Measurements from ENCODE around the gene TDP2.
A peak's percentile ranks its signal among the peaks of the same experiment; 100 is the strongest.
"Not testable (repeated sequence)": the region's sequence is repeated elsewhere in the genome, so short reads cannot be mapped to it uniquely, and the experiment has no call there.

Gene TDP2

GRCh38 chr6:24661759-24662158, 4.9 kb downstream of the TDP2 start:
- H3K4me1 ChIP-seq (ENCODE audit: control insufficient read depth, insufficient read depth, low read length): peaks cover 23% of the 10 kb centered on the region
- peaks cover 18% of the 10 kb centered on the region for H3K36me3 ChIP-seq (ENCODE audit: insufficient read depth, low read length)

GRCh38 chr6:24660105-24660504, 6.6 kb downstream of the TDP2 start:
- H3K4me1 ChIP-seq (ENCODE audit: control insufficient read depth, insufficient read depth, low read length): peaks cover 17% of the 10 kb centered on the region
- H3K4me3 ChIP-seq (ENCODE audit: low read length): no peak overlapping the region
- H3K27me3 ChIP-seq (ENCODE audit: control insufficient read depth, insufficient read depth, low read length): no peaks in the 10 kb centered on the region
- H3K9ac ChIP-seq (ENCODE audit: low read depth, low read length): no peak overlapping the region
- peaks cover 18% of the 10 kb centered on the region for H3K36me3 ChIP-seq (ENCODE audit: insufficient read depth, low read length)
- H3K9me3 ChIP-seq (replicated peaks; ENCODE audit: low read length): no peaks in the 10 kb centered on the region
- H3K4me2 ChIP-seq (ENCODE audit: low read length): no peak overlapping the region

More at GRCh38 chr6:24661759-24662158, 4.9 kb downstream of the TDP2 start:
- not testable (repeated sequence) for H3K9me3 ChIP-seq (replicated peaks; ENCODE audit: low read length); H3K27me3 ChIP-seq (ENCODE audit: control insufficient read depth, insufficient read depth, low read length); H3K4me3 ChIP-seq (ENCODE audit: low read length); H3K9ac ChIP-seq (ENCODE audit: low read depth, low read length); H3K4me2 ChIP-seq (ENCODE audit: low read length)

- peaks cover 18% of the 10 kb centered on the region for H3K36me3 ChIP-seq (ENCODE audit: insufficient read depth, low read length)
- peak overlapping the region; percentile 50 for H3K9ac ChIP-seq (ENCODE audit: low read depth, low read length)
- no peak overlapping the region for H3K4me3 ChIP-seq (ENCODE audit: low read length)
- H3K4me2 ChIP-seq (ENCODE audit: low read length): no peak overlapping the region
- peaks cover 15% of the 10 kb centered on the region for H3K4me1 ChIP-seq (ENCODE audit: control insufficient read depth, insufficient read depth, low read length)
- no peaks in the 10 kb centered on the region for H3K9me3 ChIP-seq (replicated peaks; ENCODE audit: low read length)
- no peaks in the 10 kb centered on the region for H3K27me3 ChIP-seq (ENCODE audit: control insufficient read depth, insufficient read depth, low read length)
Measured at GRCh38 chr6:24659561-24659960, 7.1 kb downstream of the TDP2 start.

GRCh38 chr6:24658573-24659560, 7.8 kb downstream of the TDP2 start:
- no peaks in the 10 kb centered on the region for H3K27me3 ChIP-seq (ENCODE audit: control insufficient read depth, insufficient read depth, low read length)
- H3K9me3 ChIP-seq (replicated peaks; ENCODE audit: low read length): no peaks in the 10 kb centered on the region
- no peak overlapping the region for H3K4me2 ChIP-seq (ENCODE audit: low read length)
- H3K36me3 ChIP-seq (ENCODE audit: insufficient read depth, low read length): peaks cover 21% of the 10 kb centered on the region
- H3K9ac ChIP-seq (ENCODE audit: low read depth, low read length): peak overlapping the region; percentile 50
- H3K4me1 ChIP-seq (ENCODE audit: control insufficient read depth, insufficient read depth, low read length): peaks cover 15% of the 10 kb centered on the region
- no peak overlapping the region for H3K4me3 ChIP-seq (ENCODE audit: low read length)

- Histone ChIP-seq H3K9ac (ENCODE audit: low read depth, low read length) (no peak overlapping the region), H3K9me3 (replicated peaks; ENCODE audit: low read length) (no peaks in the 10 kb centered on the region), H3K27me3 (ENCODE audit: control insufficient read depth, insufficient read depth, low read length) (no peaks in the 10 kb centered on the region), H3K4me3 (ENCODE audit: low read length) (no peak overlapping the region), H3K36me3 (ENCODE audit: insufficient read depth, low read length) (peaks cover 33% of the 10 kb centered on the region), H3K4me2 (ENCODE audit: low read length) (no peak overlapping the region), H3K4me1 (ENCODE audit: control insufficient read depth, insufficient read depth, low read length) (peaks cover 15% of the 10 kb centered on the region)
Measured at GRCh38 chr6:24655215-24655614, 11.5 kb downstream of the TDP2 start.

- Histone ChIP-seq H3K36me3 (ENCODE audit: insufficient read depth, low read length) (peaks cover 35% of the 10 kb centered on the region), H3K4me3 (ENCODE audit: low read length) (no peak overlapping the region), H3K4me2 (ENCODE audit: low read length) (no peak overlapping the region), H3K4me1 (ENCODE audit: control insufficient read depth, insufficient read depth, low read length) (peaks cover 7% of the 10 kb centered on the region), H3K27me3 (ENCODE audit: control insufficient read depth, insufficient read depth, low read length) (peaks cover 3% of the 10 kb centered on the region), H3K9ac (ENCODE audit: low read depth, low read length) (no peak overlapping the region), H3K9me3 (replicated peaks; ENCODE audit: low read length) (no peaks in the 10 kb centered on the region)
Measured at GRCh38 chr6:24650365-24650764, 16.3 kb downstream of the TDP2 start.

- Histone ChIP-seq H3K36me3 (ENCODE audit: insufficient read depth, low read length) (peaks cover 35% of the 10 kb centered on the region), H3K27me3 (ENCODE audit: control insufficient read depth, insufficient read depth, low read length) (peaks cover 10% of the 10 kb centered on the region), H3K9me3 (replicated peaks; ENCODE audit: low read length) (no peaks in the 10 kb centered on the region), H3K4me3 (ENCODE audit: low read length) (no peak overlapping the region), H3K9ac (ENCODE audit: low read depth, low read length) (no peak overlapping the region), H3K4me1 (ENCODE audit: control insufficient read depth, insufficient read depth, low read length) (peaks cover 8% of the 10 kb centered on the region), H3K4me2 (ENCODE audit: low read length) (no peak overlapping the region)
Measured at GRCh38 chr6:24649691-24650090, 17.0 kb downstream of the TDP2 start.

- peaks cover 28% of the 10 kb centered on the region for H3K36me3 ChIP-seq (ENCODE audit: insufficient read depth, low read length)
- peaks cover 13% of the 10 kb centered on the region for H3K27me3 ChIP-seq (ENCODE audit: control insufficient read depth, insufficient read depth, low read length)
Measured at GRCh38 chr6:24648276-24648675, 18.4 kb downstream of the TDP2 start.

GRCh38 chr6:24646771-24647170, 19.9 kb downstream of the TDP2 start:
- peaks cover 15% of the 10 kb centered on the region for H3K36me3 ChIP-seq (ENCODE audit: insufficient read depth, low read length)
- peaks cover 13% of the 10 kb centered on the region for H3K27me3 ChIP-seq (ENCODE audit: control insufficient read depth, insufficient read depth, low read length)
- H3K9ac ChIP-seq (ENCODE audit: low read depth, low read length): no peak overlapping the region
- H3K4me2 ChIP-seq (ENCODE audit: low read length): no peak overlapping the region
- no peak overlapping the region for H3K4me3 ChIP-seq (ENCODE audit: low read length)
- H3K9me3 ChIP-seq (replicated peaks; ENCODE audit: low read length): no peaks in the 10 kb centered on the region
- peaks cover 8% of the 10 kb centered on the region for H3K4me1 ChIP-seq (ENCODE audit: control insufficient read depth, insufficient read depth, low read length)

More at GRCh38 chr6:24648276-24648675, 18.4 kb downstream of the TDP2 start:
- Histone ChIP-seq H3K4me1 (ENCODE audit: control insufficient read depth, insufficient read depth, low read length) (peaks cover 8% of the 10 kb centered on the region), H3K4me2 (ENCODE audit: low read length) (no peak overlapping the region), H3K4me3 (ENCODE audit: low read length) (no peak overlapping the region), H3K9ac (ENCODE audit: low read depth, low read length) (no peak overlapping the region), H3K9me3 (replicated peaks; ENCODE audit: low read length) (no peaks in the 10 kb centered on the region)

- Histone ChIP-seq H3K27me3 (ENCODE audit: control insufficient read depth, insufficient read depth, low read length) (peaks cover 13% of the 10 kb centered on the region), H3K9me3 (replicated peaks; ENCODE audit: low read length) (no peaks in the 10 kb centered on the region), H3K36me3 (ENCODE audit: insufficient read depth, low read length) (no peaks in the 10 kb centered on the region), H3K4me3 (ENCODE audit: low read length) (no peak overlapping the region), H3K4me2 (ENCODE audit: low read length) (no peak overlapping the region), H3K4me1 (ENCODE audit: control insufficient read depth, insufficient read depth, low read length) (peaks cover 8% of the 10 kb centered on the region), H3K9ac (ENCODE audit: low read depth, low read length) (no peak overlapping the region)
Measured at GRCh38 chr6:24644377-24644776, 22.3 kb downstream of the TDP2 start.

- Histone ChIP-seq H3K9me3 (replicated peaks; ENCODE audit: low read length) (no peaks in the 10 kb centered on the region), H3K4me2 (ENCODE audit: low read length) (no peak overlapping the region), H3K4me1 (ENCODE audit: control insufficient read depth, insufficient read depth, low read length) (peaks cover 8% of the 10 kb centered on the region), H3K9ac (ENCODE audit: low read depth, low read length) (no peak overlapping the region), H3K36me3 (ENCODE audit: insufficient read depth, low read length) (no peaks in the 10 kb centered on the region), H3K4me3 (ENCODE audit: low read length) (no peak overlapping the region), H3K27me3 (ENCODE audit: control insufficient read depth, insufficient read depth, low read length) (peaks cover 13% of the 10 kb centered on the region)
Measured at GRCh38 chr6:24643920-24644319, 22.8 kb downstream of the TDP2 start.

- H3K4me3 ChIP-seq (ENCODE audit: low read length): no peak overlapping the region
- H3K27me3 ChIP-seq (ENCODE audit: control insufficient read depth, insufficient read depth, low read length): peaks cover 14% of the 10 kb centered on the region
- H3K4me1 ChIP-seq (ENCODE audit: control insufficient read depth, insufficient read depth, low read length): peaks cover 8% of the 10 kb centered on the region
- no peaks in the 10 kb centered on the region for H3K9me3 ChIP-seq (replicated peaks; ENCODE audit: low read length)
- no peak overlapping the region for H3K4me2 ChIP-seq (ENCODE audit: low read length)
- no peaks in the 10 kb centered on the region for H3K36me3 ChIP-seq (ENCODE audit: insufficient read depth, low read length)
- no peak overlapping the region for H3K9ac ChIP-seq (ENCODE audit: low read depth, low read length)
Measured at GRCh38 chr6:24642061-24642460, 24.6 kb downstream of the TDP2 start.
